PC-3 (cell line): ENCODE results near the gene LRRC3C.

Experiments
- CTCF ChIP-seq: fragments of 300-600 bp; sonication (generic); conservative IDR thresholded peaks from 2 replicates; pipeline ENCODE4 v1.5.1; 2017; ENCODE audit warnings: antibody characterized with exemption, low read depth, mild to moderate bottlenecking, low read length
- EZH2 ChIP-seq: fragments of 300-600 bp; sonication (generic); IDR thresholded peaks from one replicate; pipeline ENCODE4 v1.6.1; 2017; ENCODE audit warnings: antibody characterized with exemption, mild to moderate bottlenecking, low read length; ENCODE audit not compliant: unreplicated experiment

- TF ChIP-seq CTCF (no peak), EZH2 (no peak)
These were observed 43.6 kb downstream of the LRRC3C start for GRCh38 chr17:39971076-39971603.
